A549 (cell line): ENCODE measurements around the gene TMEM51. TPM values are rescaled to one million over a fixed set of nuclear protein-coding genes. Genes with fewer than 3 reads are reported as not detected.

Experiments
- ATAC-seq, 2 experiments: fragments of 200-7000 bp in 1 of 2; fragments of >200 bp in 1 of 2; cut with Nextera tagmentation in 1 of 2; cut with Tn5 transposase in 1 of 2; 3 replicates each; pipeline versions ENCODE4 v1.8.0 to v1.9.1; 2018 to 2020; ENCODE audit warnings: mild to moderate bottlenecking in 1 of 2, moderate library complexity in 1 of 2
- CTCF ChIA-PET: fragments of 300-600 bp; sonication (Branson Sonifier 250); formaldehyde crosslinking; extraction: SDS; loops from one replicate; lab custom pipeline; 2021; ENCODE audit warnings: antibody characterized with exemption, inconsistent platforms; lab: Yijun Ruan, JAX
- POLR2A ChIA-PET: fragments of 350-600 bp; formaldehyde crosslinking; extraction: SDS; loops from one replicate; lab custom pipeline; 2021; ENCODE audit warnings: antibody characterized with exemption, inconsistent platforms; lab: Yijun Ruan, JAX
- DNase-seq, 2 experiments: peaks; one replicate each; pipeline versions ENCODE4 v3.0.0 to v3.0.0-alpha.2; 2011 to 2016; ENCODE audit warnings: low read depth in 1 of 2, low spot score in 1 of 2
- FAIRE-seq: peaks from 2 replicates; lab custom pipeline; 2011; peaks lifted over from hg19 to GRCh38; lab: Jason Lieb, UNC
- H3K27ac ChIP-seq, 2 experiments: fragments of >200 bp; sonication (Bioruptor Twin); formaldehyde crosslinking; 3 replicates each; pipeline ENCODE4 v1.5.1; 2016 to 2017
- H3K4me1 ChIP-seq: fragments of >200 bp; sonication (Bioruptor Twin); formaldehyde crosslinking; 3 replicates; pipeline ENCODE4 v1.6.1; 2016
- H3K4me2 ChIP-seq: fragments of >200 bp; sonication (Bioruptor Twin); formaldehyde crosslinking; 3 replicates; pipeline ENCODE4 v1.6.1; 2016
- H3K4me3 ChIP-seq: fragments of >200 bp; sonication (Bioruptor Twin); formaldehyde crosslinking; 3 replicates; pipeline ENCODE4 v1.5.1; 2016
- H3K9me3 ChIP-seq: fragments of >200 bp; sonication (Bioruptor Twin); formaldehyde crosslinking; 3 replicates; pipeline ENCODE4 v1.6.1; 2016
- CBX2 ChIP-seq: fragments of 200-600 bp; sonication (generic); IDR thresholded peaks from 2 replicates; pipeline ENCODE4 v1.6.1; 2016; ENCODE audit warnings: low read depth, mild to moderate bottlenecking, borderline replicate concordance
- ESRRA ChIP-seq: fragments of 150-350 bp; IDR thresholded peaks from 2 replicates; pipeline ENCODE4 v1.6.1; 2014; ENCODE audit warnings: mild to moderate bottlenecking, low read length, borderline replicate concordance
- FOSB ChIP-seq: fragments of 250-450 bp; sonication (Bioruptor Pico); IDR thresholded peaks from 2 replicates; pipeline ENCODE4 v1.5.0; 2020; ENCODE audit warnings: mild to moderate bottlenecking, moderate library complexity
- FOSL2 ChIP-seq, 2 experiments: fragments of 450-650 bp in 1 of 2; fragments of >200 bp in 1 of 2; sonication (Bioruptor Twin) in 1 of 2; formaldehyde crosslinking; IDR thresholded peaks; 2 replicates each; pipeline versions ENCODE4 v1.5.0 to v1.6.1; 2016 to 2020; ENCODE audit warnings: mild to moderate bottlenecking in 1 of 2, moderate library complexity in 1 of 2
- FOXS1 ChIP-seq: fragments of 250-450 bp; sonication (Bioruptor Pico); IDR thresholded peaks from 2 replicates; pipeline ENCODE4 v1.5.0; 2020; ENCODE audit warnings: mild to moderate bottlenecking, moderate library complexity
- HOXA7 ChIP-seq: fragments of 250-450 bp; sonication (Bioruptor Pico); IDR thresholded peaks from 2 replicates; pipeline ENCODE4 v1.5.0; 2020; ENCODE audit warnings: mild to moderate bottlenecking, moderate library complexity
- JUN ChIP-seq, 2 experiments: fragments of >200 bp; sonication (Bioruptor Twin); formaldehyde crosslinking; IDR thresholded peaks; 2 replicates in 1 of 2; 3 replicates in 1 of 2; pipeline ENCODE4 v1.6.1; 2016 to 2017
- JUNB ChIP-seq: fragments of >200 bp; sonication (Bioruptor Twin); formaldehyde crosslinking; IDR thresholded peaks from 2 replicates; pipeline ENCODE4 v1.6.1; 2016
- KDM1A ChIP-seq: fragments of 200-600 bp; sonication (generic); IDR thresholded peaks from 2 replicates; pipeline ENCODE4 v1.6.1; 2016; ENCODE audit warnings: low read depth, mild to moderate bottlenecking
- MYC ChIP-seq: IDR thresholded peaks from 2 replicates; pipeline ENCODE4 v1.6.1; 2012; ENCODE audit warnings: mild to moderate bottlenecking, inconsistent platforms, low read length, improper control_type of control experiment, borderline replicate concordance
- NR3C1 ChIP-seq: fragments of >200 bp; sonication (Bioruptor Twin); formaldehyde crosslinking; IDR thresholded peaks from 3 replicates; pipeline ENCODE4 v1.6.1; 2017
- PHF8 ChIP-seq: fragments of 200-600 bp; sonication (generic); IDR thresholded peaks from 2 replicates; pipeline ENCODE4 v1.6.1; 2016; ENCODE audit warnings: low read depth, mild to moderate bottlenecking, antibody characterized with exemption, moderate library complexity, borderline replicate concordance
- POLR2A ChIP-seq: IDR thresholded peaks from 2 replicates; pipeline ENCODE4 v1.6.1; 2012; ENCODE audit warnings: mild to moderate bottlenecking, low read length
- RAD21 ChIP-seq, 2 experiments: fragments of >200 bp in 1 of 2; sonication (Bioruptor Twin) in 1 of 2; formaldehyde crosslinking in 1 of 2; IDR thresholded peaks in 1 of 2; conservative IDR thresholded peaks in 1 of 2; 2 replicates in 1 of 2; 3 replicates in 1 of 2; pipeline ENCODE4 v1.6.1; 2012 to 2018; ENCODE audit warnings: inconsistent platforms in 1 of 2
- RFX5 ChIP-seq: fragments of 450-650 bp; IDR thresholded peaks from 2 replicates; pipeline ENCODE4 v1.7.1; 2014; ENCODE audit warnings: antibody characterized with exemption, mild to moderate bottlenecking, moderate library complexity
- SREBF2 ChIP-seq: fragments of 450-650 bp; IDR thresholded peaks from 2 replicates; pipeline ENCODE4 v1.6.1; 2014; ENCODE audit warnings: mild to moderate bottlenecking, moderate library complexity
- ZC3H11A ChIP-seq: fragments of 450-650 bp; IDR thresholded peaks from 2 replicates; pipeline ENCODE4 v1.6.1; 2014; ENCODE audit warnings: antibody characterized with exemption, mild to moderate bottlenecking
- WGBS: methylation state at CpG from one replicate; pipeline ENCODE4 v1.1.6; 2017; ENCODE audit errors: missing lambda C conversion rate; 5-methylcytosine and 5-hydroxymethylcytosine counted together
- polyA plus RNA-seq, 4 experiments: library from polyadenylated mRNA; depleted of rRNA in 3 of 4; stranded (reverse); fragments of >200 nt; fragmentation: RNase III in 1 of 4; extraction: RNeasy Plus Mini Kit Qiagen cat#74134 plus additional on column Dnase treatment in 1 of 4; gene quantifications; 2 replicates in 3 of 4; 3 replicates in 1 of 4; pipeline ENCODE4 v1.2.3, GENCODE V29; 2011 to 2017
- TF ChIP-seq, protein P1 (sequence below): IDR thresholded peaks from 2 replicates; pipeline ENCODE4 v1.6.1; 2012; ENCODE audit warnings: low read depth, borderline replicate concordance
- TF ChIP-seq, protein P2 (sequence below): fragments of 250-450 bp; sonication (Bioruptor Pico); IDR thresholded peaks from 2 replicates; pipeline ENCODE4 v1.5.0; 2020; ENCODE audit warnings: low read depth, mild to moderate bottlenecking, moderate library complexity

The TMEM51 gene
- polyA plus RNA-seq, 2 of the 4 experiments (the other 2 are of a cell fraction): 20.0 to 22.8 TPM

DNA sequence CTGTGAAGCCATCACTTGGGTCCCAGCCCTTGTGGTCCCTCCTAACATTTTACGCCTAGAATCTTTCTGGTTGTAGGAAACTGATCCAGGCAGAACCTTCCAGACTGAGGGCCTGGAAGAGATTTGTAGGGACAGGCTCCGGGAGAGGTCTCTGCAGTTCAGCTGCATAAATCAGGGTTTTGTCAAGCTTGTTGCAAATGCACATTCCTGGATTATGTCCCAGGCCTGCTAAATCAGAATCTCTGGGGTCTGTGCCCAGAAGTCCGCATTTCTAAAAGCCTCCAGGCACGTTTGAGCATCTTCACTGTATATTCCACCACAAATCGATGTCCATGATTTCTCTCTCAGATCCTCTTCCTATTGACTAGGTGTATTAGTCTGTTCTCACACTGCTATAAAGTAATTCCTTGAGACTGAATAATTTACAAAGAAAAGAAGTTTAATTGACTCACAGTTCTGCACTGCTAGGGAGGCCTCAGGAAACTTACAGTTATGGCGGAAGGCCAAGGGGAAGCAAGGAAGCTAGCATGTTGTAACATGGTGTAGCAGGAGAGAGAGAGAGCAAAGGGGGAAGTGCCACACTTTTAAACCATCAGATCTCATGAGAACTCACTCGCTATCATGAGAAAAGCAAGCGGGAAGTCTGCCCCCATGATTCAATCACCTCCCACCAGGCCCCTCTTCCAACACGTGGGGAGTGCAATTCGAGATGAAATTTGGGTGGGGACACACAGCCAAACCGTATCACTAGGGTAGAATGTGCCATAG lies 92.2 kb downstream of the TMEM51 start:
- 80% methylated on average over 11 of the region's 11 CpGs for WGBS
- H3K27ac ChIP-seq: no peak overlapping the region

DNA sequence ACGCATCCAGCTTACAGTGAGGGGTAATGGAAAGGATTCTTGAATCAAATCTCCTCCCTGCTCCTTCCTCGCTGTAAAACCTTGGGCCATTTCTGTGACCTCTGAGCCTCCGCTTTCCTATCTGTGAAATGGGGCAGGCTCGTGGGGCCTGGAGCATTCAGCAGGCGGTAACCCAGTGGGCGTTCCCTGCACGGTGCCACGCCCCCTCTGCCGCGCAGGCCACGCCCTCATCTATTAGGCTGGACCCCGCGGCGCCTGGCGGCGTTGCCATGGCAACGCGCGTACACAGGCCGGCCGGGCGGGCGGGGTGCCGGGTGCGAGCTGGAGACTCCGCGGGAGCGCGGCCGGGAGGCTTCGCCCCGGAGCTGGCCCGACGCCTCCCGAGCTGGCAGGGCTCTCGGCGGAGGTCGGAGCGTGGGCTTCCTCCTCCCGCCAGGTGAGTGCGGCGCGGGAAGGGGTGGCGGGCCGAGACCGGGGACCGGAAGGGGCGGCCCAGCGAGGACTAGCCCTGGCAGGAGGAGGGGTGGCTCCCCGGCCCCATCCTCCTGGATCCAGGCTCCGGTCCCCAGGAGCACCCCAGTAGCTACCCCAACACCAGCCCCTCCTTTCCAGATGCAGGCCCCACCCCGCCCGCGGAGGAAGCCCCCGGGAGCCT lies 93.5 kb downstream of the TMEM51 start, which contains the start of gene FHAD1:
FHAD1 (plus strand) TSS at position 264 of the 655 bp plus-strand sequence. CDS start 4,562 bp downstream, outside the sequence.
- FAIRE-seq: no peak
- ATAC-seq: peak; percentile 88 to 92
- ChIA-PET POLR2A (no interaction called here), CTCF (interaction anchor here (0.6 to 2.8 kb wide), 4 partner anchors 25 to 779 kb away, joined by 3 to 11 read pairs (median 7); no protein-coding TSS in a partner anchor)
- Histone ChIP-seq H3K27ac (peak within 1 kb of the TSS; percentile 75 to 86), H3K9me3 (no peaks in the 10 kb centered on the region), H3K4me1 (no peaks in the 10 kb centered on the region), H3K4me3 (peak within 1 kb of the TSS; percentile 63), H3K4me2 (peak within 1 kb of the TSS; percentile 93)
- TF ChIP-seq KDM1A (0 out of 2 replicates have a peak, but pooled peaks have one; percentile 61), RFX5 (peak; percentile 70; the same call in 1 of the 2 replicates), ESRRA (peak; percentile 90), PHF8 (peak; percentile 32; the same call in 1 of the 2 replicates), FOSL2 (IDR thresholded peaks at IDR 0.05) (no peak), FOSL2 (CRISPR knock-in tag; IDR thresholded peaks at IDR 0.05) (no peak), CBX2 (no peak)
- TF ChIP-seq, protein P1, sequence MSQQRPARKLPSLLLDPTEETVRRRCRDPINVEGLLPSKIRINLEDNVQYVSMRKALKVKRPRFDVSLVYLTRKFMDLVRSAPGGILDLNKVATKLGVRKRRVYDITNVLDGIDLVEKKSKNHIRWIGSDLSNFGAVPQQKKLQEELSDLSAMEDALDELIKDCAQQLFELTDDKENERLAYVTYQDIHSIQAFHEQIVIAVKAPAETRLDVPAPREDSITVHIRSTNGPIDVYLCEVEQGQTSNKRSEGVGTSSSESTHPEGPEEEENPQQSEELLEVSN: 0 out of 2 replicates have a peak, but pooled peaks have one; percentile 41
- peak; percentile 59 to 78 for DNase-seq
- WGBS: 33% methylated on average over 10 of the region's 55 CpGs

More for the DNA sequence above, 92.2 kb downstream of the TMEM51 start:
- no peak for TF ChIP-seq MYC
- DNase-seq (no peak), FAIRE-seq (no peak), ATAC-seq (no peak)
- ChIA-PET POLR2A (no interaction called here), CTCF (interaction anchor here (1.3 kb wide), 1 partner anchor 25 kb away, joined by 3 read pairs; no protein-coding TSS in a partner anchor)
- Histone ChIP-seq H3K9me3 (no peaks in the 10 kb centered on the region), H3K4me1 (no peaks in the 10 kb centered on the region), H3K4me3 (no peak overlapping the region), H3K4me2 (no peak overlapping the region)

DNA sequence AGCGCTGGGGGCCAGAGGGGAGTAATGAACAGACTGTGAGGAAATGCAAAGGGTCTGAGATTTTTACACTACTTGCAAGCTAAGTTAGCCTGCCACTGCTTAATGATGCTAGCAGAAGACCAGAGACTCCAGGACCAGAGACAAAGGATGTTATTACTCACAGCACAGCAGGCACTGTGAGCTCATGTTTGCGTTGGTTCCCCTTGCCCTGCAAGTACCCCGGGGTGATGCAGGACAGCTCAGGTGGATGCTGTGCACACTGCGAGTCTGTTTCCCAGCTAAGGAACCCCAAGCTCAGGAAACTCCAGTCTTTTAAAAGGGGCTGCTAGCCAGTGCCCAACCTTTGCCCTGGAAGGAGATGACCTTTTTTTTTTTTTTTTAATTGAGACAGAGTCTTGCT lies 94.7 kb downstream of the TMEM51 start:
- CTCF ChIA-PET: interaction anchor here (0.8 to 2.8 kb wide), 4 partner anchors 13 to 96 kb away, joined by 3 to 11 read pairs (median 7); no protein-coding TSS in a partner anchor
- TF ChIP-seq HOXA7 (CRISPR knock-in tag) (no peak), SREBF2 (no peak), JUNB (no peak), NR3C1 (no peak), FOXS1 (CRISPR knock-in tag) (no peak), POLR2A (no peak), ESRRA (no peak), ZC3H11A (no peak), RAD21 (conservative IDR thresholded peaks at IDR 0.05 in 1 of 2, IDR thresholded peaks at IDR 0.05 in 1 of 2) (no peak), JUN (IDR thresholded peaks at IDR 0.05) (no peak), FOSB (no peak)
- TF ChIP-seq, protein P1: no peak
- TF ChIP-seq, protein P2, sequence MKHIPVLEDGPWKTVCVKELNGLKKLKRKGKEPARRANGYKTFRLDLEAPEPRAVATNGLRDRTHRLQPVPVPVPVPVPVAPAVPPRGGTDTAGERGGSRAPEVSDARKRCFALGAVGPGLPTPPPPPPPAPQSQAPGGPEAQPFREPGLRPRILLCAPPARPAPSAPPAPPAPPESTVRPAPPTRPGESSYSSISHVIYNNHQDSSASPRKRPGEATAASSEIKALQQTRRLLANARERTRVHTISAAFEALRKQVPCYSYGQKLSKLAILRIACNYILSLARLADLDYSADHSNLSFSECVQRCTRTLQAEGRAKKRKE (CRISPR knock-in tag): no peak
- Histone ChIP-seq H3K4me2 (no peak overlapping the region), H3K9me3 (no peaks in the 10 kb centered on the region), H3K4me1 (no peaks in the 10 kb centered on the region), H3K4me3 (no peak overlapping the region), H3K27ac (no peak overlapping the region)
- ATAC-seq: no peak
- no peak for DNase-seq
- no peak for FAIRE-seq
- WGBS: 75% methylated on average over 4 of the region's 4 CpGs
- POLR2A ChIA-PET: no interaction called here
